GM18511 (cell line): ENCODE data around the gene PARD3B.

ENCODE experiments used
- ATAC-seq: cut with Tn5 transposase; IDR thresholded peaks from one replicate; pipeline ENCODE4 v1.9.1; 2021; ENCODE audit warnings: mild to moderate bottlenecking, moderate library complexity; ENCODE audit not compliant: unreplicated experiment

Gene PARD3B

DNA sequence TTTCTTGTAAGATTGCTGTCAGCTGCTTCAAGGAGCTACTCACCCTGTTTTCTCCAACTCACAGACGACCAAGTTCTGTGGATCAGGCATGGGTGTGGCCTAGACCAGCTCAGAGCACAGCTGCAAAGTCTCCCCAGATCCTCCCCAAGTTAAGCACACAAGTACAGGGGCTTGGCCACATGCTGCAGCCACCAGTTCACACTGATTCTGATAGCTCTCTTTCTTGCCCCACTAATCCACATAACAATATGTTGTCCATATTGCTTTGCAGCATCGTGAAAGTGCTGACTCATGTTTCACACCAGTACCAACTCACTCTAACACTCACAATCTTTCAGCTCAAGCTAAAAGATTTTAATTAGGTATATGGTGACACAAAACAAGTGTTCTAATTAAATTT lies 437.0 kb downstream of the PARD3B start:
- no peak for ATAC-seq

DNA sequence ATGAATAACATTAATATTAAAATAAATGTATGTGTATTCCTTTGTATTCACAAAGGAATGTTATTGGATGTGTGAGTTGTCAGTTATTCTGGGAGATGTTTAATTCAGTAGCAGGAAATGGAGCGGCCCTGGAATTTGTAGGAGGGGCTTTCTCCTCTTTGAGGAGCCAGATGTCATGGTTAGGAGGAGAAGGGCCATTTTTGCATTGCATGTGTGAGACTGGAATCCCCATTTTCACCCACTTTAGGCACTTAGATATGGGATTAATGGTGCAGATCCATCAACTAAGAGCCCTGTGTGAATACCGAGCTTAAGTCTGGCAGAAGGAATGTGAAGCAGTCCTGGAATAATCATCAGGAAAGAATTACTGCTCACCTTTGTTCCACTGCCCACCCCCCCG lies 439.2 kb downstream of the PARD3B start:
- ATAC-seq = no peak

DNA sequence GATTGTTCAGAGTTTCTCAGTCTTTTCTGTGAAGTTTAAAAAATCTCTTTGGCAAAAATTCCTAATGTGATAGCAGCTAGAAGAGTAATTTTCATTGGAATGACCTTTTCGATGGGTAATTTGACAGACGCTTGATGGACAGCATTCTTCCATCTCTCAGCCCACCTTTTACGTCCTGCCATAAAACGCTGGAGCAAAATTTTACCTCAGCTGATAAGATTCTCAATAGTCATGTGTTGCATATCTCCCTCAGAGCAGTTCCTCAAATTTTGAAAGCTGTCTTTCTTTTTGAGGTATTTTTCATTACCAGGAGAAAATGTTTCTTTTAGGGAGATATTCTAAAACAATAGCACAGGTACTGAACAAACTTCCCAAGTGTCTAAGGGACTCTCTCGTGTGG lies 441.4 kb downstream of the PARD3B start:
- ATAC-seq = no peak

DNA sequence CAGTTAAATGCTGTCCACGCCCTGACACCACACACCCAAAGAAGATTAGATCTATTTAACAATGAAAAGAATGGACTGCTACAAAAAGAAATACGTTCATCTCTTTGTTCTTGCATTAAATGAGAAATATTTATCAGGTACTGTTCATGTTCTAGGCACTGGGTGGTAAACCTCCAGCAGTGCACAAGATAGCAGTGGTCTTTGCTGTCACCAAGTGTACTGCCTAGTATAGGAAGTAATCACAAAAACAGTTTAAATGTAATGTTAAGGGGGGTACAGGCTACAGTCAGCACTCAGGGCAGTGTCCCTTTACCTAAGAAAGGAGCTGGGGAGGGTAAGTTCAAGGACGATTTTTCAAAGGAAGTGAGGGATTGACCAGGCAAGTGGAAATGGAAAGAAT lies 443.6 kb downstream of the PARD3B start:
- ATAC-seq = no peak

DNA sequence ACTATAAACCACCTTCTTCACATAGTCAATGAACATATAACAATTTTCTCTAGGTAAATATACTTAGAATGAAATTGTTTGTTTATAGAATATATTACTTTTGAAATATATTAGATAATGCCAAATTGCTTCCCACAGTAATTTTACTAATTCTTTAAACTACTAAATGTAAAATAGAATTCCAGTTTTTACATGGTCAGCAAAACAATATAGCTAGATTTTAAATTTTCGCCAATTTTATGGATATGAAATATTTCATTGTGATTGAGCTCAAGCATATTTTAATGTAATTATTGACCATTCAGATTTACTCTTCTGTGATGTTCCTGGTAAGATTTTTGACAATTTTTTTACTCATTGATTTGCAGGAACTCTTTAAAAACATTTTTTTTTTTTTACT lies 444.6 kb downstream of the PARD3B start:
- ATAC-seq = no peak

DNA sequence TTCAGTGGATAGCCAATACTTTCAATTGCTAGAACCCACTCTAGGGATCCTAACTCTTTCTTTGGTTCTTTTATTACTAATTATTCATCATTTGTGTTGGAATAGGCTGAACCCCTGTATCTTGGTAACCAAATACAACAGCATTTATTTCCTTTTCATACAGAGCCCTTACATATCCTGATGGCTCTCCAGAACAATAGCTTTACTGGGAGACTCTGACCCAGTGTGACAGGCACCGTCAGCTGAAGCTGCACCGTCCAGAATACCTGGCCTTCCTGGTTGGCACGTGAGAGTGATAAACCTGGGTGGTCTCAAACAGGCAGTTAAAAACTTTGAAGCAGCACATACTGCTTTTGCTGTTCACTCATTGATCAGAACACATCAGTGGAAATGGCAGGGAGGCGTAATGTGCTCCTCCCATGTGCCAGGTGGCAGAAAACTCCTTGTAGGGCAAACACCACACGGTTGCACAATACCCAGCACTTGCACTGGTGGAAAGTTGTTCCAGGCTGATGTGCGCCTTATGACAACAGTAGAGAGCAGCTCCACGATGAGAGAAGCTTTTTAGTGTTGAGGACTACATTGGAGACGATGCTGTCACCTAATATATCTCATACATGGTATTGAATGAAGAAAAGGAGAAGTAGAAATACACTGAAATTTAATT lies 456.2 kb downstream of the PARD3B start:
- no peak for ATAC-seq

DNA sequence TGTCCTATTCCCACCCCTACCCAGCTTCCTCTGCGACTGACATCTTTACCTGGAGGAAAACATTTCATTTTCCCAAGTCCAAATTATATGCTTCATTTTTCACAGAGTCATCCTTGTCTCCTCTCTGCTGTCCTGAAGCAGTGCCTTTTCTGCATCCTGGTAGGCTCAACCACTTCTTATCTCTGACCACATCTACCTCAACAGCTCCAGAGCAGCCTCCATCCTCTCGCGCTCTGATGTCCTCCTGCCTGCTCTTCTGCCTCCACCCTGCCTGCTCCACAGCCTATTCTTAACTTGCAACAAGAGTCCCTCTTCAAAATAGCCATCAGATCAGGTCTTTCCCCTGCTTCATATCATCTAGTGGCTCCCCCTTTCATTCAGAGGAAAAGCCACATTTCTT lies 457.1 kb downstream of the PARD3B start:
- no peak for ATAC-seq

DNA sequence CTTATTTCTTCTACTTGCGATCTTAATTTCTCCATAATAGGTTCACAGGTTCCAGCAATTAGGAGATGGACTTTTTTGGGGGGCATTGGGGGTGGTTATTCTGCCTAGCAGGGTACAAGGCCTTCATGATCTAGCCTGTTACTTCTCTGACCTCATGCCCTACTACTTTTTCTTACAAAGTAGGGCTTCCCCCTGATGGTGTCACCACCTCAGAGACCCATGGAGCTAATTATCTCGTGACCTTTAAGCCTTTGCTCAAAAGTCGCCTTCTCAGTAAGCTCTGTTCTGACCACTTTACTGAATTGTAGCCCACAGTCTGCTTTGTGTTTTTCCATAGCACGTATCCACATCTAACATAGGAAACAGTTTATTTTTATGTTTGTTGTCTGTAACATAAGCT lies 458.0 kb downstream of the PARD3B start:
- ATAC-seq = no peak

DNA sequence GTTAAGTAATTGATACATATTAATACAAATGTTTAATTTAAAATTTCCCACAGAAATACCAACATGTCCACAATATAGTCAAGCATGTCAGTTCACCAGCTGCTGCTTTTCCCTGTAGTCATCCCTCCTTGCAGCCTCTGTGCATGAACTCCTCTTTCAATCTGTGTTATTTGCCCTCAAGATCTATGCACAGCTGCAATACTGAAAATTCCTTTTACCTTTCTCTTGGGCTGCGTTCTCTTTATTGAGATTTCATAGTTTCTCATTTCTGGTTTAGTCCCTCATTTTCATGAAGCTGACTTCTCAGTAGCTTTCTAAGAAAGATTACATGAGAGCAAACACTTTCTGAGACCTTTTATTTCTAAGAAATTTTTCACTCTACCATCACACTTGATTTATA lies 464.9 kb downstream of the PARD3B start:
- ATAC-seq = no peak

DNA sequence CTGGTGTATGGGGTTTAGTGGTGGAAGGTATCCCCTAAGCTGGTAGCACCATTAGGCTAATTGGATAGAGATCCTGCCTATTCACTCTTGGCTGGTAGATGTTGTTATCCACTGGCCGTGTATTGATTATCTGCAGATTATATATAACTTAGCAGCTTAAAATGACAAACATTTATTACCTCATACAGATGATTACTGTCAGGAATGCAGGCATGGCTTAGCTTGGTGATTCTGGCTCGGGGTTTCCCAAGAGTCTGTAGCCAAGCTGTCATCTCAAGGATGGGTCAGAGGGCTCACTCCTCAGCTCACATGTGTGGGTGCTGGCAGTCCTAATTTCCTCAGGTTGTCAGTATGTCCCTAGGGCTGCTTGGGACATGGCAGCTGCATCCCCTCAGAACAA lies 465.8 kb downstream of the PARD3B start:
- ATAC-seq = no peak

DNA sequence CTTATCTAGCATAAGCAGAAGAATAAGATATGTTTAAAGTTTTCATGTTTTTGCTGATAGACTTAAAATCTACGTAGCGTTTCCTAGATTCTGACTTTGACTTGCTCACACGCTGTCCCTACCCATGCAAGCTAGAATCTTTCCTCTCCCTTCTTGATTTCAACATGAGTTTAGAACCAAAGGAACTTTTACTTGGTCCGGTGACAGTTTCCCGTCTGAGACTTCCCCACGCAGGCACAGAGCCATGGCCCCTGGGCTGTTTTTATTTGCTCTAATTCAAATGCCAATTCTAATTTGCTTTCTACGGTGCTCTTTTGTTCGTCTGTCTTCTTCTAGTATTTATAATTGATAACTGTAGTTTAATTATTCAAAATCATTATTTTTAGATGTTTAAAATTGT lies 467.7 kb downstream of the PARD3B start:
- ATAC-seq = no peak

DNA sequence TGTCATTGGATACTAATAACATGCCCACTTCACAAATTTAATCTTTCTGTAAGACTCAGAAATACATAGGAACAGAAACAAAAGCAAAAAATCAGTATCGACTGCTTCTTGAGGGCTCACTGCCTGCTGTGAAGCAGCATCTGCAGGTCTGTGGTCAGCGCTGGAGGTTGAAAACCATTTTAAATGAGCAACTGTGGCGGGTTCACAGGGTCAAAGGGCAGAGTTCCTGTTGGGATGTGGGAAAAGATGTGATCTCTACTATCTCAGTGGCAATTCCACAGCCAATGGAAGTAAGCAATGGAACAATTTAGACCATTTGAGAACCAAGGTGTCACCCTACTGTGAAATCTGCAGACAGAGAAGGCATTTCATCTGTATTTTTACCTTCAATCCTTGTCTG lies 468.3 kb downstream of the PARD3B start:
- ATAC-seq = no peak

DNA sequence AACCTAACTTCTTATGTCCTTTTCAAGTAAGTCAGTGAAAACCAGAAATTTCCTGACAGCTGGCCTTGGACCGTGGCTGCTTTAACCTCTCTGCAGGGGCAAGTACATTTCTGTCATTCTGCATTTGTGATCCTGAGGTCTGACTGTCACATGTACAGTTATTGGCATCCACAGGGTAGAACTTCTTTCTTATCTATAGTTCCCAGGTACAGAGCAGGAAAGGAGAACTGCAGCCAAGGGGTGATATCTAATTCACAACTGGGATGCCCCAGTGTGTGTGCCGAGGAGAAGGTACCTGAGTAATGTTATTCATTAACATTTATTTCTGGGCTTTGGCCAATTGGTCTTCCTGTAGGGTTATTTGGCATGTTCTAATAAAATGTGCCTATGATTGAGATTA lies 468.9 kb downstream of the PARD3B start:
- ATAC-seq = no peak

DNA sequence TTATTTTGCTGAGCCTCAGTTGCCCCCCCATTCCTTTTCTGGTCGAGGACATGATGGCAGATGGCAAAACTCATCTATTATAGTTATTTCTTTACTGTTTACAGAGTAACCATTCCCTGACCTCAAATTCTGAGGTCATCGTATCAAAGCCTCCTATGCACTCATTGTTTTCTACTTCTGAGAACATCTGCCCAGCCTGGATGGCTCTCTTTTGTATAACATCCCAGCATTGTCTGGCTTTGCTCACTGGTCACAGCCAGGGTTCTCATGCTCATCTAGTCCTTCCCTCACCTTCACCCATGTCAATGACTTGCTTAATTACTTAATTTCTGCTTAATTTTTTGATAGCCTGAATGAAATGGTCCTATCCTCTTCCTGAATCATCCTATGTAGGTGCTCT lies 472.1 kb downstream of the PARD3B start:
- ATAC-seq = no peak

DNA sequence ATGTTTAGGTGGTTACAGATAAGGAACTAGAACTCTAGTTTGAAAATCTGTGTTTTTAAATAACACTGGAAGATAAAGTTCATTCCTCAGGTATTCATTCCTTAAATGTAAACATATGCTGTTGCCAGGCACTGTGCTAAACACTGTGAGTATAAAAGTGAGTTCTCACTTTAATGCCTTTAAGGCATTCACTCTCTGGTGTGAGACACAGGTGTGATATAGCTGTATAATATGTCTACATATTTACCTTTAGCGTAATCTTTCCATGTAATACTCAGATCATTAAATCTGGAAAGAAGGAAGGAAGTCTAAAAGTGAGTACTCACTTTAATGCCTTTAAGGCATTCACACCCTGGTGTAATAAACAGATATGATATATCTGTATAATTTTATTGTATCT lies 472.6 kb downstream of the PARD3B start:
- ATAC-seq = no peak

DNA sequence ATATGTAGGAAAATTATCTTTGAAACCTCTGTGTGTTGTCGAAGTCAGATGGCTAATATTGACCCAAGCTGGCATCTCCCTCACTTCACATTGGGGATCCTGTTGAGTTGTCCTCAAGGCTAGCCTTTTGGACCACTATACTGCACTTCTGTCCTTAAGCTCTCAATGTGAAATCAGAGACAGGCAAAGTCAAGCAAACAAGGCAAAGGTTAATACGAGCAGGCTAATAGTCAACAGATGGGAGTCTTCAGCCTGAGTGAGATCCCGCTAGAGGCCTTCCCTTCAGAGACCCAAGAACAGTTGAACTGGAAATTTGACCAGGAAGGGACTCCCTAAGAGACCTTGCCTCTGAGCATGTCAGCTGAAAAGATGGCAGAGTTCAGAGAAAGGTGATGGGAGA lies 475.4 kb downstream of the PARD3B start:
- ATAC-seq = no peak

DNA sequence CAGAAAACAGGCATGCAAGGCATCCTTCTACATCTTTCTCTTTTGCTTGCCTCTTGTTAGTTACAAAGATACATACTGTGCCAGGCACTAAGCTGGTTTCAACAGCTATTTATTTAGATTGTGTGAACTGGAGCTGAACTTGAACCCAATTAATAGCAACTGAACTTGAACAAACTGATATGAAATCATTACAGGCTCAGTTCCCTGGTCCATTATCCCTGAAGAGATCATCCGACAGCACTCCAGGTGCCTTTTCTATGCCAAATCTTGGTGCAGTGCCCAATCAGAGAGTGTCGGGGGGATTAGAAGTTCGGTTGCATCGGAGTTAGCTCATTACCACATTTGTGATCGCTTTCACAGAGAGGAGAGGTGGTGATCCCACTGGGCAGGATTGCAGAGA lies 477.6 kb downstream of the PARD3B start:
- ATAC-seq = no peak

DNA sequence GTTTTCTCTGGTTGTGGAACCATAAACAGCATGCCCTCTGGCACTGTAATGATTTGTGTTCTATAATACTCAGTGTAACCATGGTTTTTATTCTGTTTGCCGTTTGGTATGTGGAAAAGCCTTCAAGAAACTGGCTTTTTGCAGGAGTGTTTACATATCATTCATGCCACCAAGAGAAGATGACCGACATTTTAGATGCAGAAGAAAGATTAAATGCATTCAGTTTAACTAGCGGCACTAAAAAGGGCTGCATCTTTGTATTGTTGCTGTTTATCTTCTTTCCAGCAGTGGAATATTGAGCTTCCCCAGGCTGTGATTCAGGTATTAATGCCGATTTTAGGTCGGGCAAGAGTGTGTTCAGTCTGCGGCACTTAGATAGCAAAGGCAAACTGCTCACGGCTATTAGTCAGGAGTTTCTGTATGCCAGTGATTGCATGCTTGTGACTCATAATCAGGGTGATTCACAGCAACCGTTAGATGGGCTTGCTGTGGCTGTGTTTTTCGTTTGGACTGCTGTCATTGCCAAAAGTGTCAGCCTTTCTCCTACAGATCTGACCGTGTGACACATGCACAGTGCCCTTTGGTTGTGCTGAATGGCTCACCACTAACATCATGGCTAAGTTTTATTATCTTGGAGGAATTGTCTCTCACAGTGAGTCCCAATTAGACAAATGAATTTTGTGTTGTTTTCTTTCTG lies 479.7 kb downstream of the PARD3B start:
- ATAC-seq = no peak

DNA sequence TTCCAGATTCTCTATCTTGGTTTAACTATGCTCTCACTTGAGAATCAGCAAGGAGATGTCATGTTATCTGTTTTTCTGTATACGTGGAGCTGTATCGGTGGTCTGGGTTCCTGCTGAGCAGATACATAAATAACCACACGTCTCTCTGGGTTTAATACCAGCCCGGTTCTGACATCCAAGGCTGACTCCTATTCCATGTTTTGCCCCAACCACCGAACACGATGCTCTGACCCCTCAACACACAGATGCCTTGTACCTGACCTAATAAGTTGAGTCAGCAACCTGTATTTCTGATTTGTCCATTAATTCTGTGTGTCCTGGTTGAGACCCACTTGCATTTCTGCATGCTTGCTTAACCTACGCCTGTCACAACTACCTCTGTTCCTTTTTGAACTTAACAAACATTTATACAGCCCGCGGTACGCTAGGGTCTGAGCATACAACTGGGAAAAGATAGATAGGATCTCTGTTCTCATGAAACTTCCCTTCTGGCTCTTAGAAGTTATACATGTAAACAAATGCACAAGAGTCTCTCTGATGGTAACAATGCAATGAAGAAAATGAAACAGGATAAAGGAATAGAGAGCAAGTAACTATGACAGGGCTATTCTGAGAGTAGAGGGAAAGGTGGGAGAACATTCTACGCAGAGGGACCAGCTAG lies 480.4 kb downstream of the PARD3B start:
- no peak for ATAC-seq

DNA sequence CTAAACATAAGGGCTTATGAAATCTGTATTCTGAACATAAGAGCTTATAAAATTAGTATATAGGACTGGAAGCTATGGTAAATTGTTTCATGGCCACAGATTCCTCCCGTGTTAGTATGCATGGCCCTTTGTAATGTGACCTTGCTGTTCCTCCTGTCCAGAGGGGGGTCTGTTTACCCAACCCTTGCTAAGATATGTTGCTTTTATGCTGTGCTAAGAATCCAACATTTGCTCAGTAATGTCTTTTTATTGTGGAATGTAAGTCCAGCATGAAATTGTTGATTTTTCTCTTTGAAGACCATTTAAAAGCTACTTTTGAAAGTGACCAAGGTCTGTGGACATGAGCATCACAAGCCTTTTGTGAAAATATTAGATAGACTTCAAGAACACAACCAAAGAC lies 485.4 kb downstream of the PARD3B start:
- ATAC-seq = no peak

DNA sequence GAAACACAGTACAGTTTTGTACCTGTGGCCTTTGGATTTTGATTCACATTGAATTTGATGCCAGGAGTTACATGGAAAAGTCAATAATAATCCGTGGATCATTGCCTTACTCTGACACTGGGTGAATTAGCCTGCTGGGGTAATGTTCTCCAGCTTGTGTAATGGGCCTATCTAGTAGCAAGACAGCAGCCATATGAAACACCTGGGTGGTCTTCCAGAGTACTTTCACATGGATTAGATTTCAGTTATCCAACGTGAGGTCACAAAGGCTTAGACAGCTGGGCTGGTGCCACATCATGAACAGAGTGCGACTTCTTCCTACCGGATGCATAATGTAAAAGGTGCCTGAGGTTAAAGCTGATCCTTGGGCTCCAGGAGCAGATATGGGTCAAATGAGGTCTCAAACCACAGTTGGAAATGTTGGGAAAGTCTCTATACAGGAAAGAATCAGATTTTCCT lies 486.8 kb downstream of the PARD3B start:
- ATAC-seq = no peak

DNA sequence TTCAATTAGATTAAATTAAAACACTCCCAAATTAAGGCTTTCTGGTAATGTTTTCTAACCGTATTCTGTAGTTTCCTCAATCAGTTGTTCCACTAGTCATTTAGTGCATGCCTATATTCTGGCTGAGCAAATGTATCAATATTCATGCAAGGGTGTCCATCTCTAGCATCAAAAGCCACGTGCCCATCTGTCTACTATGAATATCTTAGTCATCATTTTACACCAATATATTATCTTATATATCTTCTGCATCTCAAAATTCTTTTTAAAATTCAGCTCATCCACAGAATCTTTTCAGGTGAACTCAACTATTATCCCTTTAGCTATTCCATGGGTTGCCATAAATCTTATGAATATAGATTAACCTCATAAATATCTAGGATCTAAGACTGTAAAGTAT lies 488.2 kb downstream of the PARD3B start:
- ATAC-seq = no peak
